Middle frontal gyrus (tissue), 1 donor: ENCODE results near the gene XRCC5.
"Not testable (repeated sequence)": the region's sequence is repeated elsewhere in the genome, so short reads cannot be mapped to it uniquely, and the experiment has no call there.

Experiments used
- DNase-seq: peaks from one replicate; pipeline ENCODE4 v3.0.0-alpha.2; 2015; ENCODE audit warnings: low spot score; ENCODE audit errors: extremely low spot score

Gene XRCC5

DNA sequence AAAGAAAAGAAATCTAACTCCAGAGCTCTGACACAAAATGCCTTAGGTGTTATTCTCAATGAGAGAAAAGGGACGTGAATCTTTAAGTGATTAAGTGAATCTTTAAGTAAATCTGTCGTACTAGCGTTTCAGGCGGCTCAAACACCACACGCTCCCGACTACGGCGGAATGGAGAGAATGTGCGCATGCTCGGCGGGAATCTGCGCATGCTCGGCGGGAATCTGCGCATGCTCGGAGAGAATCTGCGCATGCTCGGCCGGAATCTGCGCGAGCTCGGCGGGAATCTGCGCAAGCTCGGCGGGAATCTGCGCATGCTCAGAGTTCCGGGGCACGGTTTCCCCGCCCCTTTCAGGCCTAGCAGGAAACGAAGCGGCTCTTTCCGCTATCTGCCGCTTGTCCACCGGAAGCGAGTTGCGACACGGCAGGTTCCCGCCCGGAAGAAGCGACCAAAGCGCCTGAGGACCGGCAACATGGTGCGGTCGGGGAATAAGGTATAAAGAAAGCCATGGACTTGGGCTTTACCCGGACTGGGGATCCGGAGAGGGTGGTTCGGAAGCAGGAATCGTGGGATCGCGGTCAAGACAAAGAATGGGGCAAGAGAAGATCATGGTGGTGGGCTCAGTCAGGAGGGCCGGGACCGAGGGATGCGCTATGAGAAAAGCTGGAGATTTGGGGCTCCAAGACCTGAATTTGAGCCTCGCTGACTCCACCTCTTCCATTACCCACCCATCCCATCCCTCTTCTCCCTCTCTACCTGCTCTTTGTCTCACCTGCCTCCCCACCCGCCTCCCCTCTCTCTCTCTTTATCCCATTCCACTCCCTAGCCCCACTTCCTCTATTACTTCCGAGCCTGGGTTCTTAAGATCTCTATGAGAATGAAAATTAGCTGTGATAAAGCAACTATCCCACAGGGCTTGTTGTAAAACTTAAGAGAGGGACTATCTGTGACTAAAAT, at the start of gene XRCC5:
TSS of gene XRCC5 (plus strand) at position 382 of the 955 bp plus-strand sequence. CDS start at position 471, 89 bp downstream.
- DNase-seq: peak; percentile 88

DNA sequence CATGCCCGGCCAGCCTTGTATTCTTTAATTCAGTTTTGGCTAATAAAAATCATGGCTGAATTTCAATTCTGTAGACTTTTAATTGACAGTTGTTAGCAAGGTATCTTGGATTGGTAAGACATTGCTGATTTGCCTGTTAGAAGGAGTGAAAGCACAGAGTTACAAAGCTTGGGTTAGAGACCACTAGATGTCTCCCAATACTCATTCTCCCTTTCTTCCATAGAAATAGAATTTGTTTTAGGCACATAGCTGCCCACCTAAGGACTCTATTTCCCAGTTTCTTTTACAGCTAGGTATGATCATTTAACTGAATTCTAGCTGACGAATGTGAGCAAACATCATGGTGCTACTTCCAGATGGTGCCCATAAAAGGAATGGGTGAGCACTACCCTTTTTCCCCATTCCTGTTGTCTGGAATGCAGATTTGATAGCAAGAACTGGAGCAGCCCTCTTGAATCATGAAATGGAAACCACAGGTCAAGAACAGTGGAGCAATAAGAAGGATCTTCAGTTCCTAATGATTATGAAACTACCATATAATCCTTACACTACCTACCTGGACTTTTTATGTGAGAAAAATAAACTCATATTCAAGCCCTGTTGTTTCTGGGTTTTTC, 45.0 kb upstream of the XRCC5 start:
- DNase-seq: no peak

DNA sequence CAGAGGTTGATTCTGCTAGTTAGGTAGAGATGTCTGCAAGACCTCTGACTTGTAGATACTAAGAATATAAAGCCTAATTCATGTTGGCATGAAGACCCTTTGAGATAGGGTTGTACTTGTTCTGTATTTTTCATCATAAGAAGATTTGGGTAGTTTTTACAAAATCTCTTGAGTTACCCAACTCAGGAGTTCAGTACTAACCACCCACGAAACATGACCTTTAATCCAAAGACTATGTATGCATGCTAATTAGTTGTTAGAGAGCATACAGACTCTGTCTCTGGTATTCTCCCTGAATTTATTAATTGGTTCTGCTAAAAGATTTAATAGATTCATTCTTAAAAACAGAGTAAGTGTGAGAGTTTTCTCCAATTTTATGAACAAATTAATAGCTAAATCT, 44.5 kb upstream of the XRCC5 start:
- no peak for DNase-seq

DNA sequence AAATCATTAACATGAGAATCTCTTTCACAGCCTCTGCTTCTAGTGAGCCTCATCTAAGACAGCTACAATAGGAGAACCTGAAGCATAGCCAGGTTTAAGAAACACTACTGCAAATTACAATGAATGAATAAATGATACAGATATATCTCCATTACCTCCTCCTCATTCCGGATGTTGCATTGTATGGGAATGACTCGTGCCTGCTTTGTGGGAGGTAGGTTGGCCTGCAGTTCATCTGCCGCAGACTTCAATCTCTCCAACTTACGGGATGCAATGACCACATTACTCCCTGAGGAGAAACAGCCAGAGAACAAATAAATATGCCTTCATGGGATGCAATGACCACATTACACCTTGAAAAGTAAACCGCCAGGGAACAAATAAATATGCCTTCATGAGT, 42.9 kb upstream of the XRCC5 start:
- DNase-seq: no peak

DNA sequence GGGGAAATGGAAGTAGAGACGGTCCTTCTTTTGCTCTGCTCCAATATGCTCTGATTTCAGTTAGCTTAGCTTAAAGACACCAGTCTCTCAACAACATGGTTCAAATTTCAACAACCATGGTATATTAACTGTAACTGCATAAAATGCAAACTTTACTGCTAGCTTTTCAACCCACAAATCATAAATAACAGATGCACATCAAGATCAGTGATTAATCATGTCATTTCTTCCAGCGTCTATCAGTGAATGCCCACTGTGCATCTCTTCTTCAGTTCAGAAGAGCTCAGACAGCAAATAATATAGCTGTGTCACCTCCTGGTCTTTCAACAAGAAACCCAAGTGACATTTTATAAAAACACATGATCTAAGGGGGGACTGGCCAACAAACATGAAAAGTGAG, 40.1 kb upstream of the XRCC5 start:
- no peak for DNase-seq

DNA sequence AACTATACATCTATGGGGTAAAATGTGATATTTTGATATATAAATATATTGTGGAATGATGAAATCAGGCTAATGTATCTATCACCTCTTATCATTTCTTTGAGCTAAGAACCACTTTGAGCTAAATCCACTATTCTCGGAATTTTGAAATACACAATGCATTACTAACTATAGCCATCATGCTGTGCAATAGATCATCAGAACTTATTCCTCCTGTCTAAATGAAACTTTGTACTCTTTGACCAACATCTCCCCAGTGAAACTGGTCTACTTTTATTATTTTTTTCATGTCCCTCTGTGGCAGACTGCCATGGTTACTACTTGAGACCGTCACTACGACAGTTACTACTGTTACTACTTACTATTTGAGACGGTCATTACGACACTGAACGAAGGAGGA, 39.0 kb upstream of the XRCC5 start:
- DNase-seq: no peak

DNA sequence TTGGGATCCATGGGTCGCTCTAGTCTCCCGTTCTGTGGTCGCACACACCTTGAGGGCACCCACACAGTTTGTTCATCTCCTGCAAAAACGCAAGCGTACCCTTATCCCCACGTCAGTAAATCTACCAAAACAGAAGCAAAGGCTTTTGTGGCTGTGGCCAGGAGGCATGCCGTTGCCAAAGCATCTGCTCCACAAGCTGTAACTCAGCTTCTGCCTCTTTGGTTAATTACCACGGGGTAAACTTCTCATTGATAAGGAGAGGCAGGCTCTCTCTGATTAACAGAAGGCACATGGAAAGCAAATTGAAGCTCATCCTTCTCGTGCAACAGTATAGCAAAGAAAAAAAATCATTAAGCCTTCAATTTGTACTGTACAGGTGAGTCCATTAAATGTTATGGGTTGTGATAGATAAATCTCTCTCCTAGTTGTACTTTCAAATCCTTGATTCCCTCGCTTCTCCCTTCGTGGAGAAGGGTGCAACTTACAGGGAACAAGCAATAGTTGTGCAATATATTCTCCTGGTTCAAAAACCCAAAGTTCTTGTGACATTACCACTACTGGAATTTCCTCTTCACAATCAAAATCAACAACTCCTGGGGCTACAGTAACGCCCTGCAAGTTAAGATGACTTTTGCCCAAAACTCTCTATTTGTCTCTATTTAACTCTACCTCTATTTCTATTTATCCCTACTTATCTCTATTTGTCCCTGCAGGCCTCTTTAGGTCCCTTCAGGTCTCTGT, 37.9 kb upstream of the XRCC5 start:
- no peak for DNase-seq

DNA sequence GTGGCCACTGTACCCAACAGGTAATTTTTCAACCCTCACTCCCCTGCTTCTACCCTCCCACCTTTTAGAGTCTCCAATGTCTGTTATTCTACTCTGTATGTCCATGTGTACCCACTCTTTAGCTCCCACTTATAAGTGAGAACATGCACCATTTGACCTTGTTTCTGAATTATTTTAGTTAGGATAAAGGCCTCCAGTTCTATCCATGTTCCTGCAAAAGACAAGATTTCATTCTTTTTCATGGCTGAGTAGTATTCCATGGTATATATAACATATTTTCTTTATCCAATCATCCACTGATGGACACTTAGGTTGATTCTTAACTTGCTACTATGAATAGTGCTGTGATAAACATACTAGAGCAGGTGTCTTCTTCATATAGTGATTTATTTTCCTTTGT, 36.7 kb upstream of the XRCC5 start:
- no peak for DNase-seq

DNA sequence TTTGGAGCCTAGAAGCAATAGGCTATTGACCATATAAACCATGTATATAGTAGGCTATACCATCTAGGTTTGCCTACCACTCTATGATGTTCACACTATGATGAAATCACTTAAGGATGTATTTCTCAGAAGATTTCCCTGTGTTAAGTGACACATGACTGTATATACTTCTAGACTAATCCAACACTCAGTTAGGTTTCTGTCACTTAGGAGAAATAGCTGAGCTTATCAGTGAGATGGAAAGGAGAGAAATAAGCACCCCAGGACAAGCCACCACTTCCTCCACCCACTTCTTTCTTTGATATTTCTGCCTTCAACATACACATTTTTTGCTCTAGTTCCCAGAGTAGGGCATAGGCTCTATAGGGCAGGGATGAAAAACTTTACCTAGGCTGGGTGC, 35.4 kb upstream of the XRCC5 start:
- no peak for DNase-seq

DNA sequence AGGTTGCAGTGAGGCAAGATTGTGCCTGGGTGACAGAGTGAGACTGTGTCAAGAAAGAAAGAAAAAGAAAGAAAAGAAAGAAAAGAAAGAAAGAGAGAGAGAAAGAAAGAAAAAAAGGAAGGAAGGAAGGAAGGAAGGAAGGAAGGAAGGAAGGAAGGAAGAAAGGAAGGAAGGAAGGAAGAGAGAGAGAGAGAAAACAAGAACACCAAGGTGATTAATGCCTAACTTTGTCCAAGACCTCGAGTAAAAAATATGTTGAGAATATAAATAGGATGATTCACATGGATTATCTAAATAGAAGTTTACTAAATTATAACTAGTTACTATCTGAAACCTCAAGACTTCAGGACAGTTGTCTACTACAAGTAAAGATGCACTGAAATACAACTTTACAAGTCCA, 34.8 kb upstream of the XRCC5 start:
- DNase-seq: no peak

DNA sequence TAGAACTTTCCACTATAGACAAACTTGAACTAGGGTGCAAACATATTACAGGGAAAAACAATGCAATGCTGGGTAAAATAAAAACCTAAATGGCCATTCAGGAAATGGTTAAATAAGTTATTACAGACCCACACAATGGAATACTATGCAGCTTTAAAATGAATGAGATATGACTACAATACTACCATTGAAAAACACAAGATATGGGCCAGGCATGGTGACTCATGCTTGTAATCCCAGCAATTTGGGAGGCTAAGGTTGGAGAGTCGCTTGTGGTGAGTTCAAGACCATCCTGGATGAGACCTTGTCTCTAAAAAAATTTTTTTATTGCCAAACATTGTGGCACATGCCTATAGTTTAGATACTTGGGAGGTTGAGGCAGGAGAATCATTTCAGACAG, 34.4 kb upstream of the XRCC5 start:
- no peak for DNase-seq

DNA sequence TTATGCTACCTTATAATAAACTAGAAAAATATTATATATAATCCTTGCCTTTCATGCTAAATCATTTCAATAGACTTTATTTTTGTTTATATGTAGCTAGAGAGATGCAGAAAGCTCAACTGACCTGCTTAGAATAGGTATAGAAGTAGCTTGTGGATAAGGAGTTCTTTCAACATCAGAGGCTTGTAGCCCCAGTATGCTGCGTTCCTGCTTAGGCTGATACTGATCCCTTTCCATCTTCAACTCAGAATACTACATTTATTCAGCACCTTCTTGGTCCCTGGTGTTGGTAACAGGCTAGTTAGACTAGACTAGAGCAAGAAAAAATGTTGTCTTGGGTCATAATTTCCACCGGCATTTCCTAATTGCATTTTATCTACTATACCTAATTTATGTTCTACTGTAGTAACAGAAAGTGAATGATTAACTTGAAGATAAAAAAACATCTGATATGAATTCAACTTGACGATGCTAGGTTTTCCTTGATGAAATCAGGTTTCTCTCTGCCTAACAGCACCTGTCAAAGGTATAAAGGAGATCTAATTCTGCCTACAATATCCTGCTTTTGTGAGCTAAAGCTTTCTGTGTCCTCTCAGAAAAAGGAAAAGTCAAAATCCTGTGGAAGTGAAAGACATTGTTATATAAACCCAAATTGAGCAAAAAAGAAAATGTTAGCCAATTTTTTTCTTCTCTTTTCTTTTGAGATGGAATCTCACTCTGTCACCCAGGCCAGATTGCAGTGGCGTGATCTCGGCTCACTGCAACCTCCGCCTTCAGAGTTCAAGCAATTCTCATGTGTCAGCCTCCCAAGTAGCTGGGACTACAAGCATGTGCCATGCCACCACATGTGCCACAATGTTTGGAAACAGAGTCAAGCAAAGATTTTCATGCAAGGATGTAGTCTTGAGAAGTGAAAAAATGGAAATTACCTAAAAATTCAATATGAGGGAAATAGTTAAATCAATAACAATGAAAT, 33.4 kb upstream of the XRCC5 start:
- DNase-seq: no peak

DNA sequence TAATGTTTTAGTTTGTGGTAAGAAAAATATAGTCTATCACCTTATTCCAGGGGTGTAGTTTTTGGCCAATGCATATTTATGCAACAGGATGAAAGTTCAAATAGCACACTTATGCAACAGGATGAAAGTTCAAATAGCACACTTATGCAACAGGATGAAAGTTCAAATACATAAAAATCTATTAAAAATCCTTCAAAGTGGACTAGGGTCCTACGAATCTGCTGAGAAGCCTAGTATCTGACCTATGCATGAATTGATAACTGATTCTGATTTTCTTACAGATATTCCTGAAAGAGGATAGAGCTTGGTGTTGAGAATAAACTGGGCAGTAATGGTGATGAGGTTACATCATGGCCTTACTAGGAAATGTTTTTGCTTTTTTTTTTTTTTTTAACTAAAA, 30.4 kb upstream of the XRCC5 start:
- DNase-seq: no peak

DNA sequence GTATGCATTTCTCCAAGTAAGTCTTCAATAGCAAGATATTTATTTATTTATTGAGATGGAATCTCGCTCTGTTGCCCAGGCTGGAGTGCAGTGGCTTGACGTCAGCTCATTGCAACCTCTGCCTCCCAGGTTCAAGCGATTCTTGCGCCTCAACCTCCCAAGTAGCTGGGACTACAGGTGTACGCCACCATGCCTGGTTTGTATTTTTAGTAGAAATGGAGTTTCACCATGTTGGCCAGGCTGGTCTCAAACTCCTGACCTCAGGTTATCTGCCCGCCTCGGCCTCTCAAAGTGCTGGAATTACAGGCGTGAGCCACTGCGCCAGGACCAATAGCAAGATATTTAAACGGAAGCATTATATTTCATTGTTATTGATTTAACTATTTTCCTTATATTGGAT, 29.1 kb upstream of the XRCC5 start:
- not testable (repeated sequence) for DNase-seq

DNA sequence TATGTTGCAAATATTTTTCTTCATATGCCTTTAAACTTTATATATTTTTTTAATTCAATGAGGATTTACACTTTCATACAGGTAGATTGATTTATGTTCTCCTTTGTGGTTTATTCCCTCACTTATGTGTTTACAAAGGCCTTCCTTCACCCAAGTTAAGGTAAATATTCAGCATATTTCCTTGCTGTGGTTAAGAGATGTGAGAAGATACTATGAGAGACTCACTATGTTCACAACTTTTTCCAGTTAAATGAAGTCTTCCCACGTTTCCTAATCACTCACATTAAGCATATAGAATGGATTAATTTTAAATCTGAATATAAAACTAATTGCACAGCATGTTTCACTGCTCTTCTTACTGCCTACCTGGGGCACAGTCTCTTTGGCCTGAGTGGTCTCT, 28.1 kb upstream of the XRCC5 start:
- DNase-seq: no peak

DNA sequence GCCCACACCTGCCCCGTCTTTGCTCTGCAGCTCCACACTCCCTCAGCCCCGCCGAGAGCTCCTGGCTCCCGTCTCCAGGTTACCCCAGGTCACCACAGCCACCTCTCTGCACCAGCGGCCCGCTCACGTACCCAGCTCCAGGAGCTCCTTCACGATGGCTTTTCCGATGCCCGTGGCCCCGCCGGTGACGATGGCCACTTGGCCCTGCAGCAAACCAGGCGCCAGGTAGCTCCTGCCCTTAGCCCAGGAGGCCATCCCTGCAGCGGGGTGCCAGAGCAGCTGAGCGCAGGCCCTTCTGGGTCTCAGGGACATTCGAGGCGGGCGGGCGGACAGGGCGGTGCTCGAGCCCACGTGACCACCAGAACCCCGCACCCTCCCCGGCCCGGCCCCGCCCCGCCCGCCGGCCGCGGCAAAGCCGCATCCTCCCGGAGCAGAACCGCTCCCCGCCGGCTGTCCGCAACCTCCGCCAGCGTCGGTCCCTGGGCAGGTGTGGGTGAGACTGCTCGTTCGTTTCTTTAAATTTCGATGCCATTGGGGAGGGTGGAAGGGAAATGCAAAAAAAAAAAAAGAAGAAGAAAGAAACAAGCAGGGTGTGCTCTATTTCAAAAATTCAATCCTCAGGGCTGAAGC, 27.5 kb upstream of the XRCC5 start, which contains the start of the genes PECR and TMEM169:
TSS of gene PECR (minus strand) at position 323 of the 630 bp plus-strand sequence. CDS start at position 255, 68 bp downstream.
TSS of gene TMEM169 (plus strand) at position 433 of the 630 bp plus-strand sequence. CDS start 14,045 bp downstream, outside the sequence.
- peak; percentile 63 for DNase-seq

DNA sequence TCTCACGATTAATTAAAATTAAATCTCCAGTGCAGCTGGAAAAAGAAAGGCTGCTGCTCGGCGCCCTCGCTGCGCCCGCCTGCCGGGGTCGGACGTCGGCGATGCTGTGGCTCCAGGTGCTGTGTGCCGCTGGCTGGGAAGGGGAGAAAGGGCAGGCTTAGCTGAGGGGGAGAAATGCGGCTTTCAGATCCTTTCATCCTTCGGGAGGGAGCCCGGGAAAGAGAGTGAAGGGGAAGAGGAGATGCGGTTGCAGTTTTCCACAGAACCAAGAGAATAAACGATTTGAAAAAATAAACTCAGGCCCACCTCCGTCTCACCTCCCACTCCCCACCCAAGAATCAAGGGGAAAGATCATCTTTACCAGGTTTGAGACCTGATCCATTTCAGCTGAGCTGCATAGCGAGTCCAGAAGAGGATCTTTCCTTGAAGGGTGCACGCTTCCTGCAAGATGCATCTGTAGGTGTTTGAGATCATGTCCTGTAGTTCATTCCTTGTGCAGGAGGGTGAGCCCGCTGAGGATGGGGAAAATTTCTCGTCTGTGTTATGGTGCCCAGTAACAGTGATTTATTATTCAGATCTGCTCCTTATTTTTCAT, 26.9 kb upstream of the XRCC5 start:
- no peak for DNase-seq

DNA sequence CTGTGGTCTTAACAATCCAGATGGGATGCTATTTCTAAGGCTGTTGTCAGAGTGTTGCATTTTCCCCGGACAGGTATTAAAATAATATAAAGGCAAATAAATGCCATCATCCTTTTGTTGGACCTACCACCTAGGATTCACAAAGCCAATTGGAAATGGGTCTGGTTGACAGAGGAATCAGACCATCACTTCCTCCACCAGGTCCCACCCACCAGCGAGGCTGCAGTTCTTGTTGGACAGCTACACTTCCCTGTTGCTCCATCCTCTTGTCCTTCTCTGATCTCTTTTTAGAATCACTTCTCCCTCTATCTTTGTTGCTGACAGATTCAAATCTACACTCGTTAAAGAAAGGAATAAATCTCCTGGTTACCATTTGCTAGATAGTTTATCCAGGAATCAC, 26.3 kb upstream of the XRCC5 start:
- DNase-seq: no peak

DNA sequence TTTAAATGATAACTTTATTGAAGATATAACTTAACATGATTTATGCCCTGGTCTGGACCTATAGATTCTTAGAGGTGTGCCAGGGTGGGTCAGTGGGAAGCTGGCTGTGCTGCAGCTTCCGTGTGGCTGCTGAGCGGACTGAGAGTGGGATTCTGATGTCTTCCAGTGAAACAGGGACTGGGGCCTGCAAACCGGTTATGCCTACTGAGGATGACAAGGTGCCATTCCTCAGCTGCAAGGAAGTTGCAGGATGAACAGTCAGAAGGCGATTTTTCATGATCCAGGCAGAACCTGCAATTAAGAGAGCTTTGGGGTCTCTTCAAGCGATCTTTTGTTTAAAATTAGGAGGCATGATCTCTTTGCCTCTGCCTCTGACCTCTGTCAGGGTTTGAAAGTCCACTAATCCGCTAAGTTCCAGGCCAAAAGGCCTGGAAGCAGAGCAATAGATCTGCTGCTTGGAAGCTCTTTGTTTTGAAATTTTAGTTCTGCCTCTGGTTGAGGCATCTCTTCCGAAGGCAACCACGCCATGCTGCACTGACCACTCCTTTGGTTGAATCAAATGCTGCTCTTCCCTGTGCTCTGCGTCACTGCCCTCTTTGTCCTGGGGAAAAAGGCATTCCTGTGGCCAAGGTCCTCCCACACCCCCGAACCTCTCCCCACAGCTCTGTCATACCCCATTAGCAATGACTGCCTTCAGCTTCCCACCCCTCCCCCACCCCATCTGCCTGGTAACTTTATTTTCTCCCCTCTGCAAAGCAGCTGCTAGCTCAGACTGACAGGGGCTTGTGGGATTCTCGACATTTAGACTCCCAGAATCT, 25.5 kb upstream of the XRCC5 start:
- DNase-seq: no peak
